MCF 10A (cell line): ENCODE results near the gene M1AP. TPM values are rescaled to one million over a fixed set of nuclear protein-coding genes. Genes with fewer than 3 reads are reported as not detected.

ENCODE experiments used
- BruUV-seq: library from RNA; stranded (reverse); fragments of 400-500 nt; replicated peaks from 2 replicates; lab custom pipeline; 2021; lab: Mats Ljungman, UMichigan
- CTCF ChIA-PET: fragments of 300-600 bp; sonication (Branson Sonifier 250); formaldehyde crosslinking; extraction: SDS; loops from one replicate; lab custom pipeline; 2021; ENCODE audit warnings: antibody characterized with exemption, inconsistent platforms; lab: Yijun Ruan, JAX
- POLR2A ChIA-PET: fragments of 300-600, 350-650 bp; sonication (Branson Sonifier 250); formaldehyde crosslinking; extraction: SDS; loops from one replicate; lab custom pipeline; 2020; ENCODE audit warnings: antibody characterized with exemption, inconsistent platforms; lab: Yijun Ruan, JAX
- DNase-seq: peaks from one replicate; pipeline ENCODE4 v3.0.0-alpha.2; 2018; ENCODE audit not compliant: unreplicated experiment
- H3K27ac Mint-ChIP-seq: one replicate; pipeline ENCODE4 v1.8.0; 2022; ENCODE audit warnings: mild to moderate bottlenecking, low read depth, mixed read lengths; ENCODE audit not compliant: unreplicated experiment
- H3K27me3 Mint-ChIP-seq: one replicate; pipeline ENCODE4 v1.8.0; 2022; ENCODE audit warnings: mixed read lengths; ENCODE audit not compliant: insufficient read depth, unreplicated experiment
- H3K36me3 Mint-ChIP-seq: one replicate; pipeline ENCODE4 v1.8.0; 2022; ENCODE audit warnings: mild to moderate bottlenecking, moderate library complexity, mixed read lengths; ENCODE audit not compliant: insufficient read depth, unreplicated experiment
- H3K4me1 Mint-ChIP-seq: one replicate; pipeline ENCODE4 v1.8.0; 2022; ENCODE audit warnings: mixed read lengths; ENCODE audit not compliant: insufficient read depth, unreplicated experiment
- H3K4me3 Mint-ChIP-seq: one replicate; pipeline ENCODE4 v1.8.0; 2022; ENCODE audit warnings: mild to moderate bottlenecking, moderate library complexity, mixed read lengths; ENCODE audit not compliant: unreplicated experiment
- H3K9me3 Mint-ChIP-seq: one replicate; pipeline ENCODE4 v1.8.0; 2022; ENCODE audit warnings: mixed read lengths; ENCODE audit not compliant: unreplicated experiment
- CTCF ChIP-seq: fragments of 200-600 bp; IDR thresholded peaks from one replicate; pipeline ENCODE4 v1.8.0; 2022; ENCODE audit warnings: antibody characterized with exemption, mild to moderate bottlenecking; ENCODE audit not compliant: unreplicated experiment
- intact Hi-C: fragments of 100-400 bp; cut with micrococcal nuclease; formaldehyde crosslinking; loops from 2 replicates; pipeline ENCODE4 v1.14.1; 2022
- total RNA-seq: library from RNA; stranded (reverse); gene quantifications from 2 replicates; pipeline ENCODE4 v1.2.3, GENCODE V29; 2022

M1AP gene
- total RNA-seq, 1 experiment from 2014 or later, result not detected

GRCh38 chr2:74578408-74578807, 69.7 kb downstream of the M1AP start:
- no peak for TF ChIP-seq CTCF
- POLR2A ChIA-PET, result interaction anchor here (0.6 kb wide), 1 partner anchor 49 kb away, joined by 3 read pairs; the partner anchor contains the start of gene AUP1

GRCh38 chr2:74577448-74577847, 70.7 kb downstream of the M1AP start:
- no peak overlapping the region for H3K27ac Mint-ChIP-seq
- no peaks in the 10 kb centered on the region for H3K27me3 Mint-ChIP-seq
- BruUV-seq, result no TSS peak
- ChIA-PET CTCF (interaction anchor here (0.6 to 15.5 kb wide), 8 partner anchors 10 to 430 kb away, joined by 3 to 203 read pairs (median 7); partner anchors contain the start of genes CCDC142, HTRA2 and TTC31), POLR2A (interaction anchor here (1.5 kb wide), 1 partner anchor 48 kb away, joined by 8 read pairs; the partner anchor contains the start of genes AUP1 and HTRA2)
- intact Hi-C loops, result no loop called here
- TF ChIP-seq CTCF, result no peak
- H3K9me3 Mint-ChIP-seq, result no peaks in the 10 kb centered on the region
- peaks cover 18% of the 10 kb centered on the region for H3K4me1 Mint-ChIP-seq
- H3K4me3 Mint-ChIP-seq, result no peak overlapping the region
- no peaks in the 10 kb centered on the region for H3K36me3 Mint-ChIP-seq
- no peak for DNase-seq

More at GRCh38 chr2:74578408-74578807, 69.7 kb downstream of the M1AP start:
- H3K4me1 Mint-ChIP-seq, result peaks cover 23% of the 10 kb centered on the region
- H3K27me3 Mint-ChIP-seq, result no peaks in the 10 kb centered on the region
- BruUV-seq, result no TSS peak
- H3K4me3 Mint-ChIP-seq, result no peak overlapping the region
- no peak overlapping the region for H3K27ac Mint-ChIP-seq
- no peak for DNase-seq
- CTCF ChIA-PET, result interaction anchor here (1.1 to 15.5 kb wide), 4 partner anchors 9 to 96 kb away, joined by 3 to 203 read pairs (median 14); partner anchors contain the start of genes CCDC142 and TTC31
- H3K9me3 Mint-ChIP-seq, result no peaks in the 10 kb centered on the region
- intact Hi-C loops, result no loop called here
- no peaks in the 10 kb centered on the region for H3K36me3 Mint-ChIP-seq

- intact Hi-C loops, result no loop called here
- Mint-ChIP-seq H3K27me3 (no peaks in the 10 kb centered on the region), H3K27ac (no peak overlapping the region), H3K36me3 (no peaks in the 10 kb centered on the region), H3K4me1 (peaks cover 18% of the 10 kb centered on the region), H3K4me3 (no peak overlapping the region), H3K9me3 (no peaks in the 10 kb centered on the region)
- ChIA-PET CTCF (interaction anchor here (0.6 to 15.5 kb wide), 8 partner anchors 10 to 429 kb away, joined by 3 to 203 read pairs (median 6); partner anchors contain the start of genes CCDC142, HTRA2 and TTC31), POLR2A (interaction anchor here (1.0 to 1.5 kb wide), 4 partner anchors 8 to 70 kb away, joined by 3 to 8 read pairs (median 6); partner anchors contain the start of genes AUP1 and HTRA2)
- BruUV-seq, result no TSS peak
- TF ChIP-seq CTCF, result no peak
- peak; percentile 35 for DNase-seq
Observed at GRCh38 chr2:74576863-74577229, 71.3 kb downstream of the M1AP start.

- BruUV-seq, result no TSS peak
- Mint-ChIP-seq H3K36me3 (no peaks in the 10 kb centered on the region), H3K9me3 (no peaks in the 10 kb centered on the region), H3K4me3 (no peak overlapping the region), H3K27ac (no peak overlapping the region), H3K27me3 (no peaks in the 10 kb centered on the region), H3K4me1 (peaks cover 18% of the 10 kb centered on the region)
- POLR2A ChIA-PET, result interaction anchor here (1.0 to 1.8 kb wide), 5 partner anchors 8 to 70 kb away, joined by 3 to 8 read pairs (median 6); partner anchors contain the start of genes AUP1 and HTRA2
- DNase-seq, result no peak
- intact Hi-C loops, result no loop called here
- no peak for TF ChIP-seq CTCF
- CTCF ChIA-PET, result interaction anchor here (0.5 to 15.5 kb wide), 9 partner anchors 10 to 138 kb away, joined by 3 to 203 read pairs (median 4); partner anchors contain the start of genes CCDC142, HTRA2 and TTC31
Observed at GRCh38 chr2:74576211-74576862, 71.8 kb downstream of the M1AP start.
